Activated CD8-positive, alpha-beta memory T cell treated with anti-CD3 and anti-CD28 coated beads for 24 hours (primary cell): Measurements from ENCODE around the gene KLF13.
A peak's percentile ranks its signal among the peaks of the same experiment; 100 is the strongest.

ENCODE experiments used
- DNase-seq: peaks from one replicate; pipeline ENCODE4 v3.0.0-alpha.2; 2020

KLF13 gene

DNA sequence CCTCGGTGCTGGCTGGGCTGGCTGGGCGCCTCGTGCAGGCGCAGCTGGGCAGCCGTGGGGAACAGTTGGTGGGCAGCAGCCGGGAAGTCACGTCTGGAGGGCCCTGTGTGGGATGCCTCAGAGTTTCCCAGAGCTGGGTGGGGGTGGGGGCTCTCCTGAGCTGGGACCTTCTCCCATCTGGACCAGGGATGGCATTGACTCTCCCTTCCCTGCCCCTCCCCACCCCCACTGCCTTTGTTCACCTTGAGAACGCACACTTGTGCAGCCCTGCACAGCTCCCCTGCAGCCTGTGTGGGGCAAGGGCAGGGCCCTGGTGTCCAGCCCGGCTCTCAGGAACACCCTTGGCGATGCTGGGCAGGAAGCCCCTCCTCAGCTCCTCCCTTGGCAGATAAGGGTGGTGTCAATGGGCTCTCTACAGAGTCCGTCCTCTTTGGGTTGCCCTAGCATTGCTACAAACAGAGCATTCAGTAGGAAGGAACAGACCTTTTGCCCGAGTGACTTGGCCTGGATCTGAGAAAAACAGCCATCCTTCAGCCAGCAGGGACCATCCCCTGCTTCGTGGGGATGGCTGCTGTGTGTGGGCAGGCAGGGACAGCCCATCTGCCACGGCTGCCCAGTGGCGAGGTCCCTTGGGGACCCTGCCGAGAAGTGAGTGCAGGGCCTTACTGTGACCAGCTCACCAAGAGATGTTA, 25.5 kb upstream of the KLF13 start:
- DNase-seq = peak; percentile 54

DNA sequence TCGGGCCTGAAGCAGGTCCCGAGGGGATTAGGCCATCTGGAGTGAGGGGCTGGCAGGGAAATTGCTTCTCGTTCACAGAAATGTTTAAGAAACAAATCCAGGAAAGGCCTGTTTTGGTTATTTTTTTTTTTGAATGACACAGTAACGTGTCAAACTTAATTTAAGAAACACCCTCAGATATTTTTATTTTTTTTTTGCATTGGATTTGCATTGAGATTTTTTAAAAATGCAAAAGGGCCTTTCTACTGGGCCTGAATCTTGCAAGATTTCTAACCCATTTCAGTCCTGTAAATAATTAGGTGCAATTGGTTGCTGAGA, 25.0 kb upstream of the KLF13 start:
- no peak for DNase-seq

DNA sequence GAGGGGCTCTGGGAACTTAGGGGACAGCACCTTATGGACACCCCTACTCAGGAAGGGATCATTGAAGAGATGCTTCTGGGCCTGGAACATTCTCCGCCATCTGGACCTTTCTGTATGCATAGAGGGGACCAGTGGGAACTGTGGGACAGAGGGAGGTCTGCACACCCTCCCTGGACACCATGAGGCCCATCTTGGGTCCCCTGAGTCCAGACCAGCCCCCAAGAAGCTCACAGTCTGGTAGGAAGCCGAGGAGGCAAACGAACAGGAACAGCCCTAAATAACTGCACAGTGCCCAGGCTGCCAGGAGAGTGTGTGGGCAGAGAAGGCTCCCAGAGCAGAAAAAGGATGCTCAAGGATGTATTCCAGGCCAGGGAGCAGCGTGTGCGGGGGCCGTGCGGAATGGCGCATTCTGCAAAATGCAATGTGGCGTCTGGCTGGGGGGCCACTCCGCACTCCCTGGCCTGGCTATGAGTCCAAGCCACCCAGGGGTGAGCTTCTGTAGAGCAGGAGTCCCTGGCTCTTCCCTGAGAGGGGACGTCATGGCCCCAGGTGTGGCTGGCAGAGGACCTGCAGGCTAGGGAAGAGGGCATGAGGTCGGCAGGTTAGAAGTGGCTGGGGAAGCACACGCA, 24.5 kb upstream of the KLF13 start:
- peak; percentile 54 for DNase-seq

DNA sequence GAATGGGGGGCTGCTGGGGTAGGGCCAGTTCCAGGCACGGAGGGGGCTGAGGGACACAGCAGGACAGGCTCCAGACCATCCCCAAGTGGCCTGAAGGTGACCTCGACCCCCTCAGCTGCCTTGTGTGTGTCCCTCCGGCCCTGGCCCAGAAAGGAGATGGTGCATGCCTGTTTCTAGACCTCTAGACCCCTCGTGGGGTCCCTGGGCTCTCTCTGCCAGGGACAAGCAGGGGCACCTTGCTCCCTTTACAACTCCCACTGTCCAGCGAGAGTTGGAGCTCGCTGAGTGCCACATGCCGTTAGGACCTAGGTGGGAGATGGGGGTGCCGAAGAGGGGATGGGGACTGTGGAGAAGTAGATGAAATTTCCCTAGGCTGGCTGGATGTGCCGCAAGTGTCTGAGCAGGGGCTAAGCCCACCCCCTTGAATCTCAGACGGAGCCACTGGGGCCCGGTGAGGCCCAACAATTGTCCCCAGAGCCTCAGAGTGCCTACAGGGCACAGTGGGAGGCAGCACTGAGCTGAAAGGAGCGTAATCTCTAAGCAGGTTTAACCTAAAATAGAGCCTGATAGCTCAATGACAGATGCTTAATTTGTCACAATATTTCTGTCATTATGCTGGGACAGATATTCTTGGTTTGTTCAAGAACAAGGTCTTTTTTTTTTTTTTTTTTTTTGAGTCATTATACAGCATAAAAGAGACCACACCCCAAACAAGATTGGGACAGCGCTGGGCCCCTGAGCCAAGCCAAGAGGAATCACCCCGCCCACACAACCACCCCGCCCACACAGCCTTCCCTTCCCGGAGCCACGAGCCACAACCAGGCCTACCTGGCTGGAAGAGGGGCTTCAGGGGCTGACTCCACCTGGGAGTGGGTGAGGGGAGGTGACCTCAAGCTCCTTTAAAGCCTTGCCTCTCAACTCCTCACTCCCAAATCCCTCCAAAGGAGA, 23.6 kb upstream of the KLF13 start:
- peak; percentile 60 for DNase-seq

DNA sequence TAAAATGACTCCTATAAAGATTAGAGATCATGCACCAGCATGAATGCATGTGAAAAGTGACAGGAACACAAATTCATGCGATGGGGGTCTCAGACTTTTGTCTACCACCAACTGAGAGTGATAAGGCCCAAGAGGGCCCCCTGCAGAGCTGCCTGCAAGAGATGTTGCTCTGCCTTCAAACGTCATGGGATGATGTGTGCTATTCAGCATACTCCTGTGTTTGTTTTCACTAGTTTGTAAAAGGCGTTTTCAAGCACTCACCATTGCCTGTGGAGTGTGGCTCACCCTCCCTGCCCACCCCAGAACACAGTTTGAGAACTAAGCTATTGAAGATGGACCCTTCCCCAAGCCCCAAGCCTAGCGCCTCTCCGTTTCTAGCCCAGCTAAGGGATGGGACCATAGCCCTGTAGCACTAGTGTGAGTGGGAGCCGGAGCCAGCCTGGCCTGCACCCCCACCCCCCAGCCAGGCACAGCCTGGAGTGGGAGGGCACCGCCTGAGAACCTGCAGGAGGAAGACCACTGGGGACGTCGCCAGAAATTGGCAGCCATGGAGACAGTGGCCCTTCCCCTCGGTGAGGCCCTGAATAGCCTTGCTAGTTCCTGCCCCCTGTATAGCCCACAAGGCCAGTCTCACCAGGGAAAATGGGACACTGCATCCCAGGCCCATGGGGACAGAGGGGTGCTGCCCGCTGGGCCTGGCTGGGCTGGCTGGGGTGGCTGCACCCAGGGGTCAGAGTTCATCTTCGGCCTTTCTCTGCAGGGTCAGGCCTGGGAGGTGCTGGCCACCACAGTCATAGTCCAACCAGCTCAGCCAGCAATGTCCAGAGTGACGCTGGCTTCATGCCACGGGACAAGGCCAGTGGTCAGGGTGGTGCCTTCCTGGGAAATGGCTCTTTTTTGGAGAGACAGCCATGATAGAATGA, 22.6 kb upstream of the KLF13 start:
- peak; percentile 52 for DNase-seq

DNA sequence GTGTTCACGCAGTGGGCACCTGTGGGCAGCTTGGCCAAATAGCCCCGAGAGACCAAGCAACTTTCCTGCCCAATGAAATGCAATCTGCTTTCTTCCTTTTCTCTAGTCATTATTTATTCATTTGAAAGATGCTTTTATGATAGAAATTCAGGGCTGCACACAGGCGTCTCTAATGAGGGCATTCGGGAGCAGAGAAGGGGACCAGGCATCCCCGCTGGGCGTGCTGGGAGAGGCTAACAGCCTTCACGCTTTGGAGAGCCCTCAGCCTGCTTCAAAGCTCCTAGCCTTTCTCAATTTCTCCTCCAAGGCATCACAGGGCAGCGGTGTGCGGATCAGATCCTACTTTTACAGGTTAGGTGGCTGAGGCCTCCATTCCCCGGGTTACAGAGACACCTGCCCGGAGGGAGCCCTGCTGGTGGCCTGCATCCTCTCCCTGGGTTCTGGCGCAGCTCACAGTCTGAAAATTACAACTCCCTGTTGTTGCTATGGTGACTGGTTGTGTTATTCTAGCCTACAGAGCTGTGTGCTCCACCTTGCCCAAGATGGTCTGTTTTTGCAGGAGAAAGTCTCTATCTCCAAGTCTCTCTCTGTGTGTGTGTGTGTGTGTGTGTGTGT, 21.8 kb upstream of the KLF13 start:
- no peak for DNase-seq

DNA sequence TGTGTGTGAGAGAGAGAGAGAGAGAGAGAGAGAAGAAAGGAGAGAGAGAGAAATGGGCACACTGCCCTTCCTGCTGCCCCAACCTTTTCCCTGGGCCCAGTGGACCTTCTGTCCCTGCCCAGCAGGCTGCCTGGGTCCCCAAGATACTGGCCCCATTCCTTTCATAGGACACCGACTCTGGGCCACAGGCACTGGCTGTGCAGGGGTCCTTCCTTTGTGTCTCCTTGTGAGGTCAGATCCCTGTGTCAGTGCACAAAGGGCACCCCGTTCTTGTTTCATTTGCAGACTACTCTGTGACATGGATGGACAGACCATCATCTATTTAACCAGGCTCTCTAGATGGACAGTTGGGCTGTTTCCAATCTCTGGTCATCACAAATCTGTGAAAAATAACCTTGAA, 21.3 kb upstream of the KLF13 start:
- DNase-seq = no peak

DNA sequence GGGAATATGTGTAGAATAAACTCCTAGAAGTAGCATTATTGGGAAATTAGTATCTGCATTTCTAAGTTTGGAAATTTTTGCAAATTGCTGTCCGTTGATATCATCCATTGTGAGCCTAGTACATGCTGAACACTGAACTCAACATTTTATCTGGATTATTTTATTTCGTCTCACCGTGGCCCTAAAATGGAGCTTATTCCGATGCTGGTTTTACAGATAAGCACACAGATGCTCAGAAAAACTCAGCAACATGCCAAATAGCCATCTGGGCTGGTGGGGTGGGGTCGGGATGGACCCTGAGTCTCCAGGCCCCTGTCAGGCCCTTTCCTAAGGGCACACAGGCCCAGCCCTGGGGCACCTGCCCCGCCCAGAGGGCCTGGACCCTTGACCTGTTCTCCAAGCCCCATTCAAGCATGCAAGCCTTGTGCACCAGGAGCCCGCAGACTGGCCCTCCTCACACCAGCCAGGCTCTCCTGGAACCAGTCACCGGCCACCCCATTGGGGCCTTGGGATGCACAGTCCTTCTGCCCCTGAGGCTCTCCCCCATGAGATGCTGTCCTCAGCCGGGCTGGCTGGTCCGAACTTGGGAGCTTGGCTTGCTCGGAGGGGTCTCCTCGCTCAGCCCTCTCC, 20.7 kb upstream of the KLF13 start:
- peak; percentile 50 for DNase-seq

DNA sequence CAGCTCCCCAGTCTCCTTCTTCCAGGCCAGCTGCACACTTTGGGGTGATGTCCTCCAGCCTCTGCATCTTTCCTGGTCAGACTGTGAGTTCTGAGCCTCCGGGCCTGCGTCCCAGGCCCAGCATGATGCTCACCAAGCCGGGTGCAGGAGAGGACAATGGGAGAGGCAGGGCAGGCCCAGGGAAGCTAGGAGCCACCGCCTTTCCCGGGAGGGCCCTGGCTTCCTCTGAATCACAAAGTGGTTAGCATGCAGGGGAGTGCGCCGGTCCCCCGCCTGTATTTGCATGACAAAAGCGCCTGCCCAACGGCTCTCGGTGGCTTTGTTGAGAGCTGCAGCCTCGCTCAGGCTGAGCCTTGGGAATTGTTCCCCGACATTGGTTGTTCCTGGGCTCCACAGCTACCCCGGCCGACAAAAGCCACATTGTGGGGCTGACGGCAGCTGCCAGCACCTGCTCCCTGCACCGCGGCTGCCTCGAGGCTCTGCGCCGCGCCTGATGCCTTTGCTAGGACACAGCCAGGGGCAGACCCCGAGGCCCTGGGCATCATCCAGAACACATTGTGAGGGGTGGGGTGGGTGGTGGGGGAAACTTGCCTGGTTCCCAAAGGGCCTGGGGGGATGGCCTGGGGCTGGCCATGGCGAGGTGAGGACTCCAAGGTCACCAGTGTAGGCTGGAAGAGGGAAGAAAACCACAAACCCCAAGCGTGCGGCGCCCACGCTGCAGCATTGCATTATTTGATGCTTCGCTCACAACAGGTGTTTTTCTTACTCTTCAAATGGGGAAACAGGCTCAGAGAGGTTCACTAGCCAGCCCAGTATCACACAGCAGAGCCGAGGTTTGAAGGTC, 20.0 kb upstream of the KLF13 start:
- peak; percentile 53 for DNase-seq

DNA sequence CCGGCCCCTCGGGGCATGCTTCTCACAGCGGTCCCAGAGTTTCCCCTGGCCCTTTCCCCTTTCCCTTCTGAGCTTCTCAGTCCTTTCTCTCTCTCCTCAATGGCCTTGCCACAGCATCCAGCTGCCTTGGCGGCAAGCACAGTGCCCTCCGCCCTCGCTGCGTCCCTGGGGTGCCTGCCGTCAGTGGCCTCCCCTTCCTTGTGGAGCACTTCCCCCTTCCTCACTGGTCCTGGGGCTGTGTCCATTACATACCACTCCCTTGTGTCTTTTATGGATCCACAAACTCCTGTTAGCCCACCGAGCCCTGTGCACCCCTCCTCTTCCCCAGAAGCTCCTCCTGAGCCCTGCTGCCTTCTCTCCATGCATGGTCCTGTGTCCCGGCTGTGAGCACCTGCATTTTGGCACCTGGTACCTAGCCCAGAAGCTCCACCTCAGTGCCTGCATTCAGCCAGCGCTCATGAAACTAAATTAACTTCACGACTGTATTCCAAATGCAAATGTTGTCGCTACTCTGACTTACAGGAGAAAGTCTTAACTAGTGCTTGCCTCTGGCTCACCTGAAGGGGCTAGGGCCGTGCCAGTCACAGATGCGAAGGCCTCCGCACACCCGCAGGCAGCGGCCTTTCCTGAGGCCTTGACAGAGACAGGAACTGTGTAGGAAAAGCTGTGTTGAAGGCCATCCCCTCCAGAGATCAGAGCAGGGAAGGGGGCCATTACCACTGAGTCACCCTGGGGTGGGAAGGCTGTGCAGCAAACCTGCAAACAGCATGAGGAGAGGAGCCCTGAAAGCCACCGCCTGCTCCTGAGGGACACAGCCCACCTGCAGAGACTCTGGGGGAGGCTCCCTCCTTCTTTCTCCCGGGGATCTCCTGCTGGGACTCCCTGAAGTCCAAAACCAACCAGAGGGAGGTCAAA, 19.1 kb upstream of the KLF13 start:
- DNase-seq = peak; percentile 54

DNA sequence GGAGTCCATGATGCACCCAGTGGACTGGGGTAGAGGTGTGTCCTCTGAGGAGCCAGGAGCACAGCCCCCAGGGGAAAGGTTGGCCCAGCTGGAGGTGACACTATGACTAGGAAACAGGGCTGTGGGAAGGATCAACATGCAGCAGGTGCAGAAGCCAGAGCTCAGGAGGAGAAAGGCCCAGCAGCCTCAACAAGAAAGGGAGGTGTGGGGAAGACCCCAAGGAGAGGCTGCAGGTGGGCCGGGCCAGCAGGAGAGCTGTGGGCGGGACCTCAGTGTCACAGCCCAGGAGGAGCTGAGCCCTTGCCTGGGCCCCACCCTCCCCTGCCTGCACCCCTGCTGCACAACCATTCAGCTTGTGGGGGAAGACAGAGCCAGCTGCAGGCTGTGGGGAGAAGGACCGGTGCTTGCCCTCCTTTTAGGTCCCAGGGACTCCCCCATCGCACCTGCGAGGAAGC, 18.4 kb upstream of the KLF13 start:
- peak; percentile 59 for DNase-seq

DNA sequence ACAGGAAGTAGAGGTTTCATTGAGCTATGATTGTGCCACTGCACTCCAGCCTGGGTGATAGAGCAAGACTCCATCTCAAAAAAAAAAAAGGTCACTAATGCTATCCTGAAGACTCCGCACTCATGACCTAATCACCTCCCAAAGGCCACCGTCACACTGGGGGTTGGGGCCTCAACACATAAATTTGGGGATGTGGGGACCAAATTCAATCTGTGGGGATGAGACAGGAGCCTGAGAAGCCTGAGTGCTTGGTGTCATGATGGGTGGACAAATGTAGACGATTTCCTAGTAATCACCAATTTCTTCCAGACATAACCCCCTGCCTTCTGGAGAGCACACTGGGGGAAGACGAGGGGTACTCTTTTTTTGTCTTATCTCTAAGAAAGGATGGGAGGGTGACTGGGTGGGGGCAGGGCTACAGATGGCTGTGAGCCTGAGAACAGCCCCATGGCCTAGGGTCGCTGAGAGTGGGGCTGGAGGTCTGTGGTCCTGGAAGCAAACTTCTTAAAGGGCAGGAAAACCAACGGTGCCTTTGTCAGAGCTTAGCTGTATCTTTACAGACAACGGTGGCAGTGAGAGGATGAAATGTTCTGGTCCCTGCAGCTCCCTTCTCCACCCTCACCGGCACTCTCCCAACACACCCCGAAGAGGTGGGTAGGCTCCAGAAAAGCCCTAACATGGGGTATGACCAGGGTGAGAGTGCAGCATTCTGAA, 16.6 kb upstream of the KLF13 start:
- no peak for DNase-seq

DNA sequence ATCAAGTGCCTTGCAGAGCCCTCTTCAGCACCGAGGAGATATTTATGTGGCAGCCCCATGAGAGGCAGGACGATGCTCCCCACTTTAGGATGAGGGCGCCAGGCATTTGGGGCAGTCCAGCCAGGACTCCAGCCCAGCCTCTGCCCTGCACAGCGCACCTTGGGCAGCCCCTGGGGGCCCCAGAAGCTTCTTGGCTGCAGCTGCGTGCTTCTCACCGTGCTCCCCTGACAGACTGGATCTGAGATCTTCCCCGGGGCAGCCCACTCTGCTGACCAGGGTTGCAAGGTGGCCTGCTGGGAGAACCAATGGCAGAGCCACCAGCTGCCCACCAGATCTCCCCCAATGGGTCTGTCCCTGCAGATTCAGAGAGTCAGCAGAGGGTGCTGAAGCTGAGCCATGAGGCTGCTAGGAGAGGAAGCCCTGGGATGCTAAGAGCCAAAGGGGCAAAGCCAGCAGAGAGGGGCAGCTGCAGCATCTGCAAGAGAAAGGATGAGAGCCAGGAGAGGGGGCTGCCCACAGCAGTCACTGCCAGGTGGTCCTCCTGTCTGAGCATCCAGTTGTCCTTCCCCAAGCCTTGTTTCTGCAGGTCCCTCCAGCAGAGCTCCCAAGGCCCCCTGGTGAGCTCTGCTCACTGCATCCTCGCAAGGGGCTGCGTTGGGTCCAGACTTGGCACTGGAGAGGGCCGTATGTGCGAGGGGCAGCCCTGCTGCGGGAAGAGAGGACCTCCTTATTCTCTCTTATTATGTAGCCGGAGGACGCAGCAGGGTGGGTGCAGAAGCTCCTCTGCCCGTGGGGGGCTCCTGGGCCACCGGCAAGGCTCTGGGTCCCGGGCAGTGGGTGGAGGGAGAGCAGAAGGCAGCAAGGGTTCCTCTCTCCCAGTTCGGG, 14.7 kb upstream of the KLF13 start:
- peak; percentile 49 for DNase-seq

DNA sequence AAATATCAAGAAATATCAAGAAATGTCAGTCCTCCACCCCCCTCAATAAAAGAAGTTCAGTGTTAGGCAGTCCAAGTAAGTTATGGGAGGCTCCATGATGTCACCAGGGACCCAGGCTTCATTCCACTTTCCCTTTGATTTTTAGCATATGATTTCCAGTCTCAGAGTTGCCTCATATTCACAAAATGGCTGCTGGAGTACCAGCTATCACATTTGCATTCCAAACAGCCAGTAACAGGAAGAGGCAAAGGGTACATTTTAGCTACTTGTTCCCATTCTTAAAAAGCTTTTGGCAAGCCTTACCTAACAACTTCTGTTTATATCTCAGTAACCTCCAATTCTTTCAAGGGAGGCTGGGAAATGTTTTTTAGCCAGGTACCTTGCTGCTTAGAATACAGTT, 13.4 kb upstream of the KLF13 start:
- no peak for DNase-seq

DNA sequence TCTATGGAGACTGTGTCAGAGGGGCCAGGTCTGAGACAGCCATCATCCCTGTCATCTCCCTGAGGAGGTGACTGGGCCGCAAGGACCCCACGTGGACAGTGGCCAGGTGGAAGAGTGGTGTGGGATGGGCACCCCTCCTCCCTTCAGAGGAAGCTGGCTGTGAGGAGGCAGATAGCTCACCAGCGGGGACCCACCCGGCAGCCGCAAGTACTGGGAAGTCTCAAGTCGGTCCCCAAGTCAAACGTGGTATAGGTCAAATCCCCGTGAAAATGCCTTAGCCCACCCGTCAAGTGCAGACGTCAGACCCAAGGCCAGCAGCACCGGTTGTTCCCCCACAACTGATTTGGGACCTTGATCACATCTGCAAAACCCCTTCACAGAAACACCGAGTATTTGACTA, 12.3 kb upstream of the KLF13 start:
- no peak for DNase-seq

DNA sequence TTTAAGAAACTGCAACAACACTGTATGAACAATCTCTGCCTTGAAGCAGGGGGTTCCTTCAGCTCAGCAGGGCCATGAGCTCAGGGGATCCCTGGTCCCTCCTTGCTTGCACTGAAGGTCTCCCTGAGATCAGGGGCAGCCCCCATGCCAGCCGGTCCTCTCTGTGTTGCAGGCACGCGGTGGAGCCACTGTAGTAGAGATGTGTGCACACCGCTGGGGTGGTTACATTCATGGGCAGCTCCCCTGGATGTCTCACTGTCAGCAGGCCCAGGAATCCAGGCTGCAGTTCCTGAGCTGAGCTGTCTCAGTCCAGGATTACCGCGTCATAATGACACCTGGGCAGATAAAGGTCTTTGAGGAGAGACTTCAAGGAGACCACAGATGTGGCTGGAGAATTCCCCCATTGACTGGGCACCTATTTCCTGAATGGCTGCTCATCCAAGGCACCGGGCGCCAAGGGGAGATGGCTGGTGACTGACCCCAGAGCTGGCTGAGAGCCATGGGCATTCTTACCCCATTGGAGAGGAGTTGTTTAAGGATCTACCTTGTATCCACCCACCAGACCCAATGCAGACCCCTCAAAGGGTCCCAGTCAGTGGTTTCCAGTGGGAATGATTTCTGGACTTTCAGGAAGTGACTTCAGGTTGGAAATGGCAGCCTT, 10.4 kb upstream of the KLF13 start:
- DNase-seq = no peak

DNA sequence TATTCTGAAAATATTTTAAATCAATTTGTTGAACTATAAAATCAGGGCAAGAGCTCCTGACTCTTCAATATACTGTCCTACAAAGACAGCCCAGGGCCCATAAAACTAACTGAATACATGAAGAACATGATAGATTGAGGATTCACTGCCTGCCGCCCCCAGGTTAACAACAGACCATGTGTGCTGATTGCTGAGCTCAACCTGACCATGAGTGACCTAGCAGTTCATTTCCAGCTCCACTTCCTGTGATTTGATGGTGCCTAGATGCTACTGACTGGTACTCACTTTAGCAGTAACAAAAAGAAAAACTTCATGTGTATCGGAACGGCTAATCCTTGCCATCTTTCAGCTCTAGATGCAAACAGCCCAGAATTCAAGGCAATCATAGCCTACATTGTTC, 9.6 kb upstream of the KLF13 start:
- no peak for DNase-seq
